ENCODE results near the gene TDRD9. TPM values are rescaled to one million over a fixed set of nuclear protein-coding genes. Genes with fewer than 3 reads are reported as not detected.

TDRD9 gene
- total and polyA plus RNA-seq, 12 donors: 0.55 to 8.4 (median 2.4) TPM

DNA sequence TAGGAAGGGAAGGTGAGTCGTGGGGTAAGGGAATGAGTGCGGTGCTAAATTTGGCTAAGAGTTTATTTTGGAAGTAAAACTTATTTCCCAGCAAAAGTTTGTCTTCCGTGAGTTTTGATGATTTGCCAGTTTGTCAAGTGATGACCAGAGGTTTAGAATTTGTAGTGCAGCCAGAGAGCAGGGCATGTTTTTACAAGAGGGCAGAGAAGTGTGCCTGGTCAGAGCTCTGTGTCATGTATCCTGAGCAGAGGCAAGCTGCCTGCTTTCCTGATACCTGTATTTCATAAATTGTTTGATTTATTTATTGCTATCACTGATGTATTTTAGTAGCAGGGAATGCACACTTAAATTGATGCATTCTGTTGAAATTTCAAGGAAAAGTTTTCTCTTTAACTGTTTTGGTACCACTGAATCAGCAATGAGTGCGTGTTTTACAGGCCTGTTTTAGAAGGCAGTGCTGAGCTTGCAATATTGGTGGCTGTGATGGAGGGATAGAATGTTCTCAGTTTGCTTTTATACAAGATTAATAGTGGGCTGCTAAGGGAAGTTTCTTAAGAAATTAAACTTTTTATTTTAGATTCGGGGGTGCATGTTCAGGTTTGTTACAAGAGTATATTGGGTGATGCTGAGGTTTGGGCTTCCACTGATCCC, 33.8 kb downstream of the TDRD9 start:
- TF ChIP-seq, protein P1, sequence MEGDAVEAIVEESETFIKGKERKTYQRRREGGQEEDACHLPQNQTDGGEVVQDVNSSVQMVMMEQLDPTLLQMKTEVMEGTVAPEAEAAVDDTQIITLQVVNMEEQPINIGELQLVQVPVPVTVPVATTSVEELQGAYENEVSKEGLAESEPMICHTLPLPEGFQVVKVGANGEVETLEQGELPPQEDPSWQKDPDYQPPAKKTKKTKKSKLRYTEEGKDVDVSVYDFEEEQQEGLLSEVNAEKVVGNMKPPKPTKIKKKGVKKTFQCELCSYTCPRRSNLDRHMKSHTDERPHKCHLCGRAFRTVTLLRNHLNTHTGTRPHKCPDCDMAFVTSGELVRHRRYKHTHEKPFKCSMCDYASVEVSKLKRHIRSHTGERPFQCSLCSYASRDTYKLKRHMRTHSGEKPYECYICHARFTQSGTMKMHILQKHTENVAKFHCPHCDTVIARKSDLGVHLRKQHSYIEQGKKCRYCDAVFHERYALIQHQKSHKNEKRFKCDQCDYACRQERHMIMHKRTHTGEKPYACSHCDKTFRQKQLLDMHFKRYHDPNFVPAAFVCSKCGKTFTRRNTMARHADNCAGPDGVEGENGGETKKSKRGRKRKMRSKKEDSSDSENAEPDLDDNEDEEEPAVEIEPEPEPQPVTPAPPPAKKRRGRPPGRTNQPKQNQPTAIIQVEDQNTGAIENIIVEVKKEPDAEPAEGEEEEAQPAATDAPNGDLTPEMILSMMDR (IDR thresholded peaks at IDR 0.05): no peak
- ATAC-seq (no peak), DNase-seq (no peak)
- peaks cover 0 to 5% (median 0%) of the 10 kb centered on the region in 9 donors for H3K4me1 ChIP-seq
- H3K27me3 ChIP-seq: no peaks in the 10 kb centered on the region
- no peak overlapping the region for H3K27ac ChIP-seq
- 67% methylated on average over 5 of the region's 5 CpGs for WGBS, 2 donors
- H3K4me3 ChIP-seq: no peak overlapping the region
- intact Hi-C loops (cut with DNase I): no loop called here
- H3K9me3 ChIP-seq: no peaks in the 10 kb centered on the region
- H3K36me3 ChIP-seq: no peaks in the 10 kb centered on the region

DNA sequence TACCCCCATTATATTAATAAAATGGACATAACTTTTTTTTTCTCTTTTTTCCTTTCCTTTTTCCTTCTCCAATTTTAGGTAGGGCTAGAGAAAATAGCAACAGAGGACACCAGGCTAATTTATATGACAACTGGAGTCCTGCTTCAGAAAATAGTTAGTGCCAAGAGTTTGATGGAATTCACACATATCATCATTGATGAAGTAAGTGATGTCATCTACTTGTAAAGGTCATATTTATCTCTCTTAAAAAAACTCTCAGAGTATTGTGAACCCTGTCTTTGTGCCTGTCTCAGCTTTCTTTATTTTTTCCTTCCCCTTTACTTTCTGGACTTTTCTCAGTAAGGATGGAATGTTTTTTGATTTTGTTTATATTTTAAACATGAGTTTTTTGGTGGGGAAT, 38.4 kb downstream of the TDRD9 start:
- Histone ChIP-seq H3K4me1 (peaks cover 0 to 5% (median 0%) of the 10 kb centered on the region in 9 donors), H3K9me3 (no peaks in the 10 kb centered on the region), H3K4me3 (no peak overlapping the region), H3K36me3 (no peaks in the 10 kb centered on the region), H3K27ac (no peak overlapping the region), H3K27me3 (no peaks in the 10 kb centered on the region)
- TF ChIP-seq, protein P1 (IDR thresholded peaks at IDR 0.05): no peak
- intact Hi-C loops (cut with DNase I): no loop called here
- DNase-seq (no peak), ATAC-seq (no peak)

DNA sequence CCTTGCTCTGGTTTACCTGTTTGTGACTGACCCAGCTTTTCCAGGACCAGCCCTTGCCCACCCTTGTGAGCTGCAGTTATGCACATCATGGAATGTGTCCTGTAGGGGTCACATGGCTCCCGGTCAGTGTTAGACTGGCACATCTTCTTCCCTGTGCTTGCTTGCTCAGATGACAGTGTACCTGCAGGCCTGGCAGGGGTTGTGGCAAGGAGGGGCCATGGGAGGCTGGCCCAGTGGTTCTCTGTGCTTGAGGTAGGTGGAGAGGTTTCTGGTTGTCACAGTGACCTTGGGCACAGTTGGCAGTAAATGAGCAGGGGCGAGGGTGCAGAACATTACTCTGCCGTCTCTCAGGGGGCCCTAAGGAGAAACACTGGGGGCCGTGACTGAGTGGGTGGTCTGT, 41.7 kb downstream of the TDRD9 start:
- no peaks in the 10 kb centered on the region for H3K36me3 ChIP-seq
- TF ChIP-seq, protein P1 (IDR thresholded peaks at IDR 0.05): no peak

DNA sequence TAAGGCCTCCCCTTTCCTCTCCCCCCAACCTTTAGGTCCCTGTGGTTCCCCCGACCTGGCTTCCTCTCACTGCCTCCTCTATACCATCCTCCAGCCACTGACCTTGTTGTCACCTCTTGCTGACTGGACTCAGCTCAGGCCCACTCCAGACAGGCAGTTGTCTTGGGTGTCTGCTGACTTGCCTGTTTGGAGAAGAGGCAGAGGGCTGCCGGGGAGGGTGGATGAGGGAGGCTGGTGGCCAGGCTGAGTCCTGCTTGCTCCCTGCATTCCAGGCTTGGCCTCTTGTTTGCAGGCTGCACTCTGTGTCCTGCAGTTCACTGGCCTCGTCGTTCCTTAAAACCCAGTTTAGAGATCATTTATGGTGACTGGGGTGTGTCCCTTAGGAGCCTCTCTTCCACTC, 45.1 kb downstream of the TDRD9 start:
- no peaks in the 10 kb centered on the region for H3K4me1 ChIP-seq
- H3K36me3 ChIP-seq: no peaks in the 10 kb centered on the region
- intact Hi-C loops (cut with DNase I): loop anchor here in 2 of 10 donors (10.0 kb wide), 2 partner anchors 169 to 409 kb away; partner anchors contain the start of genes BAG5 (in 1 of the 2) and COA8 (in 1 of the 2)
- no peaks in the 10 kb centered on the region for H3K27me3 ChIP-seq
- WGBS, 2 donors: 43 to 52% methylated on average over 4 of the region's 4 CpGs
- ATAC-seq (peak in 5 of 8 donors; percentile 8 to 57 (median 33)), DNase-seq (no peak)
- TF ChIP-seq, protein P1 (IDR thresholded peaks at IDR 0.05): no peak
- no peak overlapping the region for H3K27ac ChIP-seq
- no peak overlapping the region for H3K4me3 ChIP-seq
- no peaks in the 10 kb centered on the region for H3K9me3 ChIP-seq

More for the DNA sequence above, 41.7 kb downstream of the TDRD9 start:
- Histone ChIP-seq H3K27ac (no peak overlapping the region), H3K4me1 (no peaks in the 10 kb centered on the region), H3K27me3 (no peaks in the 10 kb centered on the region), H3K4me3 (no peak overlapping the region), H3K9me3 (no peaks in the 10 kb centered on the region)
- DNase-seq: no peak
- peak in 2 of 8 donors; percentile 18 to 69 for ATAC-seq
- intact Hi-C loops (cut with DNase I): loop anchor here in 2 of 10 donors (10.0 kb wide), 2 partner anchors 165 to 405 kb away; partner anchors contain the start of genes BAG5 (in 1 of the 2) and COA8 (in 1 of the 2)
- 57 to 60% methylated on average over 4 of the region's 4 CpGs for WGBS, 2 donors

Data from heart right ventricle (tissue), 16 donors.